Activated CD8-positive, alpha-beta memory T cell treated with anti-CD3 and anti-CD28 coated beads for 4 hours (primary cell): Measurements from ENCODE around the gene TRANK1.
"Not testable (repeated sequence)": the region's sequence is repeated elsewhere in the genome, so short reads cannot be mapped to it uniquely, and the experiment has no call there.

Experiments
- DNase-seq, 2 donors: peaks; one replicate each; pipeline ENCODE4 v3.0.0-alpha.2; 2020; ENCODE audit warnings: low read depth in 2 of 2

Gene TRANK1

DNA sequence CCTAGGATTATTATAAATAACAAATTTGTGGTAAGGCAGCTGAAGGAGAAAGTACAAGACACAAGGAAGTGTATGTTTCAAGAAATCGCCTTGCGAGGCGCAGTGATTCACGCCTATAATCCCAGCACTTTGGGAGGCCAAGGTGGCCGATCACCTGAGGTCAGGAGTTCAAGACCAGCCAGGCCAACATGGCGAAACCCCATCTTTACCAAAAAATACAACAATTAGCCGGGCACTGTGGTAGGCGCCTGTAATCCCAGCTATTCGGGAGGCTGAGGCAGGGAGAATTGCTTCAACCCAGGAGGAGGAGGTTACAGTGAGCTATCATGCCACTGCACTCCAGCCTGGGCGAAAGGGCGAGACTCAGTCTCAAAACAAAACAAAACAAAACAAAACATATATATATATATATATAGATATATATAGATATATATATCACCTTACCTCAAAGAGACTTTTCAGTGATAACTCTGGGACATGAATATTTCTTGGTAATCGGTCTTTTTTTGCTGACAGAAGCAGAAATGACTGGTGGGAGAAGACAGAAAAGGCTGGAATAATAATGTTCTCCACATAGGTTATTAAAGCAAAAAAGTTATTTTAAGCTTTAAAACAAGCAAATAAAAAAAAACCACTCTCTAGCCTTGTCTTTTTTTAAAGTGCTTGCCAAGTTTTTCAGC, 52.3 kb downstream of the TRANK1 start:
- DNase-seq, result no peak

DNA sequence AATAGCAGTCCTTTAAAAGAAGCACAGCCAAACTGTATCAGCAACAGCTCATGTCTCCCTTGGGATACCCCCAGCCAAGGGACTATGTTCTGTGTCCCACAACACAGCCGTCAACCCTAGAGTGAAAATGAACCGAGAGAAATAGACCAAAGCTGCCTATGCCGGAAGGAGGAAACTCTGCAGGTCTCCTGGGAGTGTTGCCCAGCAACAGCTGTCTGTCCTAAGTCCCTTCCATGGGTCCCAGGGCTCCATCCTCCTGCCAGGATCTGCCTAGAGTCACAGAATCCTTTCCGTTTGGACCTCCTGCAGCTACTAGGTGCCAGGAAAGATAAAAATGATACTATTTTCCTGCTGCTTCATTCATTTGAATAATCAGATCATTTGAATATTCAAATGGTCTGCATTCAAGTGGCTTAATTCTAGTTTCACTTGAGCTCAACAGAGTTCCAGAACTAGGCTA, 53.1 kb downstream of the TRANK1 start:
- DNase-seq, result no peak

DNA sequence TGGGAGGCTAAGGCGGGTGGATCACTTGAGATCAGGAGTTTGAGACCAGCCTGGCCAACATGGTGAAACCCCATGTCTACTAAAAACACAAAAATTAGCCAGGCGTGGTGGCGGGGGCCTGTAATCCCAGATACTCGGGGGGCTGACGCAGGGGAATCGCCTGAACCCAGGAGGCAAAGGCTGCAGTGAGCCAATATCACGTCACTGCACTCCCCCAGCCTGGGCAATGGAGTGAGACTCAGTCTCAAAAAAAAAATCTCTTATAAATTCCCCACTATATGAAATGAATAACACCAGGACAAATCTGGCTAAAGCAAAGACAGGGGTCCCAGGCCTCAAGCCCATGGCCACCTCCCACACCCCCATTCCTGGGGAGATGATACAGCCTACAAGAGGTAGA, 53.8 kb downstream of the TRANK1 start:
- DNase-seq, result not testable (repeated sequence)

DNA sequence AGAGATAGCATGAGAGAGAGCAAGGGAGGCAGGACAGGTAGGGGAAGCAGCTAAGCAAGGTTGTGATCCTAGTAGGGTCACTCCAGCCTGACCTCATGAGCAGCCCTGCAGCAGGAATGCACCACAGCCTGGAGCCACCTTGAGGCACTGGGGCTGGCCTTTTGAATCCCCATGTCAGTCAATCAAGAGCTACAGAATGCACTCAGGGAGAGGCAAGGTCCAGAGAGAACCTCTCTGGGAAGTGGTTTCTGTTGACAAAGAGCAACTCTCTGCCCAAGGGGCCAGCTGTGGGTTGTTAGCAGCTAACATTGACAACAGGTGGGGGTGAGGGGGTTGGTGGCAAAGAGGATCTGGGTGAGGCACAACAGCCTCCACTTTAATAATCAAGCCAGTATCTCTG, 54.6 kb downstream of the TRANK1 start:
- DNase-seq, result no peak

DNA sequence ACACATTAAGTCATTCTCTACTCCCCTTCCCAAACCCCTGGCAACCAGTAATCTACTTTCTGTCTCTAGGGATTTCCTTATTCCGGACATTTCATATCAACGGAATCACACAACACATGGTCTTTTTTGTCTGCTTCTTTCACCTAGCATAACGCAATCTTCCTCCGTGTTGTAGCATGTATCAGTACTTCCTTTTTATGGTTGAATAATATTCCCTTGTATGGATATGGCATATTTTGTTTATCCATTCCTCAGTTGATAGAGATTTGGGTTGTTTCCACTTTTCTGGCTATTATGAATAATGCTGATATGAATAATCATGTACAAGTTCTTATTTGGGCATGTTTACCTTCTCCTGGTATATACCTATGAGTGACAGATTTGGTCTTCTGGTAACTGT, 63.1 kb downstream of the TRANK1 start:
- no peak for DNase-seq

DNA sequence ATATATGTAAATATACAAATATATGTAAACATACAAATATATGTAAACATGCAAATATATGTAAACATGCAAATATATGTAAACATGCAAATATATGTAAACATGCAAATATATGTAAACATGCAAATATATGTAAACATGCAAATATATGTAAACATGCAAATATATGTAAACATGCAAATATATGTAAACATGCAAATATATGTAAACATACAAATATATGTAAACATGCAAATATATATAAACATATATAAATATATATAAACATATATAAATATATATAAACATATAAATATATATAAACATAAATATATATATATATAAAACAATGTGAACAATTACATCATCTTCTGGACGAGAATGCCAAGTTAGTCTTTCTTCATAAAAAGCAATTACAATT, 65.0 kb downstream of the TRANK1 start:
- not testable (repeated sequence) for DNase-seq

DNA sequence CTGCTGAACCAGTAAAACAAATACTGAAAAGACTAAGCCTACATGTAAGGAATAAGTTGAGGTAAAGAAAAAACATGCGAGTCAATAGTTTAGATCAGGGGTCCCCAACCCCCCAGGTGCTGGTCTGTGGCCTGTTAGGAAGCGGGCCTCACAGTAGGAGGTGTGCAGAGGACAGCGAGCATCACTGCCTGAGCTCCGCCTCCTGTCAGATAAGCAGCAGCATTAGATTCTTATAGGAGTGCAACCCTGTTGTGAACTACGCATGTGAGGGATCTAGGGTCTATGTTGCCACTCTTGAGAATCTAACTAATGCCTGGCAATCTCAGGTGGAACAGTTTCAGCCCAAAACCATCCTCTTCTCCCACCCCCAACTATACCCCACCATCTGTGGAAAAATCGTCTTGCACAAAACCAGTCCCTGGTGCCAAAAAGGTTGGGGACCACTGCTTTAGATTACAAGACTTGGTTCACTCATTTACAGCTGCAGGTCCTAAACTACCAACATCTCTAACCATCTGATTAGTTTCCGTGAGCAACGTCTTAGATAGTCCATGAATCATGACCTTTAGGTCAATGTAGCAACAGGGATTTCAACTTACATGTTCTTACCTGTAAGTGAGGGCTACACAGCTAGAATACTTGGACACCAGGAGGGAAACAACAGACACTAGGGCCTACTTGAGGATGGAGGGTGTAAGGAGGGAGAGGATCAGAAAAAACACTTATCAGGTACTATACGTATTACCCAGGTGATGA, 66.7 kb downstream of the TRANK1 start:
- DNase-seq, result no peak

DNA sequence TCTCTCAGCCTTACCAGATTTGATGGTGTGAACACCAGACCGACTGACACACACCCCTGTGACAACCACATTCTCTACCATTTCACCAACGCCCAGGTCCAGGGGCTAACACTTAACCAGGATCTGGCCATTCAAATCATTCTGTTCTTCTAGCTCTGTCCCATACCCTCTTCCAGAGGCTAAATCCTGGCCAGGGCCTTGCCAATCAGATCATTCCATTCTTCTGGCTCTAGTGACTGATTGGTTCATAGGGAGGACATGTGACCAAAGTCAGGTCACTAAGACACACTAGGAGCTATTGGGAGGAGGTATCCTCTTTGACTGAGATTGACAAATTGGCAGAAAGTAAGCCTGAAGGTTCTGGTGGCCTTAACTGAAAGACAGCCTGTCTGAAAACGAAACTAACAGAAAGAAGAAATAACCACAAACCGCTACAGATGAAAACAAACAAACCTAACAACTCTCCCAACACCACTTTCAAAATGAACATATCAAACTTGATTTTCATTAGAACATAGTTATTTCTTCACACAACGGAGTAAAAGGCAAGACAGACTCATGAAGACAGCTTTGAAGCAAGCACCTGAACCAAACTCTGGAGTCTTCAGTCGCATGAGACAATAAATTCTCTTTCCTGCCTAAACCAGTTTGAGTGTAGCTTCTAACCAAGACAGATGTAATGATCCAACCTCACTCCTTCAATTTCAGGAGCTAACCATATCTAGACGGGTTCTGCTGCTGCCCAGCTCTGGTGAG, 68.5 kb downstream of the TRANK1 start:
- peak in 1 of 2 donors; percentile 4 for DNase-seq

DNA sequence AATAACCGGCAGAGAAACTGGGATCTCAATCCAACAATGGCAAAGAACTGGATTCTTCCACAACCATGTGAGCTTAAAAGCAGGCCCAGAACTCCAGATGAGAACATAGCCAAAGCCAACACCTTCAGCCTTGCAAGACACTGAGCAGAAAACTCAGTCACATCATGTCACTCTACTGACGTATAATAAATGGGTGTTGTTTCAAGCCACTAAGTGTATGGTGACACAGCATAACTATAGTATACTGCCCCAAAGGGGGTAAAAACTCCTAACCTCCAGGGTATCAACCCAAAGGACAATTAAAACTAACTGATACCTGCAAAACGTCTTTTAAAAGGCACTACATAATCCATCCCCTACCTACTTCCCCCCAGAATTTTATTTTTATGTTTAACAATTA, 69.5 kb downstream of the TRANK1 start:
- DNase-seq, result no peak

DNA sequence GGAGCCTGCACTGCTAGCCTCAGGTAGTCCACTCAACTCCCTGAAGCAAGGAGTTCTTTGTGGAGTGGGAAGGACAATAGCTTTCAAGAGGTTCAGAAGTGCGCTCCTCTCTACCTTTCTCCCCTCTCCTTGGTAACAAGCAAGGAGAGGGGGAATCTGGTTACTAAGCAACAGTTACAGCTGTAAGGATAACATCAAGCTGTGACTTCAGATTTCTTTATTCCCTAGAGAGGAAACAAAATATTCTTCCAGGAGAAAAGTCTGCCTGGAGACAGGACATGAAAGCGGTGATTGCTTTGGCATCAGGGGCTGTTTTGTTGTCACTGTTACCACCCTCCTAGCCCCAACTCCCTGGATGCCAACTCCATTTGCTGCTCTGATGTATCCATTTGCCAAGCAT, 70.4 kb downstream of the TRANK1 start:
- DNase-seq, result no peak

DNA sequence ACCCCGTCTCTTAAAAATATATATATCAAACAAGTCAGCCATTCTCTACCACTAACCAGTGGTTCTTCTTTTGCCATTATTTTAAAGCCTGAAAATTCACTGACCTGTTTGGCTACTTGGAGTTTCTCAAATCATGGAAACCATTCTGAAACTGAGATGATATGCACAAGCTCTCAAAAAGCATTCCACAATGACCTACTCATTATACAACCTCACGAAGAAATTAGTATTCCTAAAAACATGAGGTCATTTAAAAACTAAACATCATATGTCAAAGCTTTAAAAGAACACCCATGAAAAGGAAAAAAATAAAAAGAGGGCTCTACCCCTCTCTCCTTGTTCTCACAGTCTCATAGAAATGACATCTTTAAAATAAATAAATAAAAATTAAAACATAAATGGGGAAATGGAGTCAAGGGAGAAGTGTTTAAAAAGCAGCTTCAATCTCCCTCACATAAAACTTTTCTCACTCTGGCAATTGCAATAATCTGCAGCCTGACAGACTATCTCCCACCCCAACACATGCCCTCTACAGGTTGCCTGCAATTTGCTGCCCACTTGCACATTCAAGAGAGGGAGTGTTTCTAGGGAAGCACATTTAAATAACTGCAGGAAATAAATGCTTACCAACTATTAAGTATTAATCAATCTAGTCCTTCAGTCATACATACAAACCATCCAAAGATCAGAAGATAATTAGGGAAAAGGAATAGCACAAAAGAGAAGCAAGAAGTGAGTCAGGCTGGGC, 73.3 kb downstream of the TRANK1 start:
- DNase-seq, result no peak

DNA sequence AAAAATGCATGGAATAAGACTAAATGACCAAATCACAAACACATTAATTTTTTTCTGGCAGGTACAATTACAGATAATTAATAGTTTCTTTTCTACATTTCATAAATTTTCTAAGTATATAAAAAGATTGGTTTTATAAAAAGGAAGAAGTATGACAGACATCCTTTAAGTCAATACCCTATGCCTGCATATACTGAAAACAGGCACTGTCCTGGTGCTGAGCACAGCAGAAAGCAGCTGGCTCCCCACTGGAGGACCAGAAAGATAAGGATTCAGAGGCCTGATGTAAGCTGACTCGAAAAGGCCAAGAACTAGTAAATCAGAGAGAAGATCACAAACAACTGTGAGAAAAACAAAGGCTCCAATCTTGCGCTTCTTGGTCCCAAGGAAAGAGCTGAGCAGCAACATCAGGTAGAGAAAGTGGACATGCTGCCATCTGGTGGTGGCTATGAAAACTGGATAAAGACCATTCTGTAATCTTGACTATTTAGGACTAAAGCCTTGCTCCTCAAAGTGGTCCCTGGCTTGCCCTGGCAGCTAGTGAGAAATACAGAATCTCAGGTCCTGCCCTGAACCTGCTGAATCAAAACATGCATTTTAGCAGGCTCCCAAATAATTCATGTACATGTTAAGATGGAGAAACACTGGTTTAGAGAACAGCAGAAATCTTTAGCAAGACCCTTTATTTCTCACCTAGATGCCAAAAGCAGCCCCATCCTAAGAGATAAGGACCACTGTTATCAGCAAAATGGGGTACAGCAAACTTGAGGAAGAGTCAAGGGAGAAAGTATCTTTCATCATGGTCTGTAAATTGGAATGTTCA, 76.0 kb downstream of the TRANK1 start:
- DNase-seq, result peak; percentile 6 to 21

DNA sequence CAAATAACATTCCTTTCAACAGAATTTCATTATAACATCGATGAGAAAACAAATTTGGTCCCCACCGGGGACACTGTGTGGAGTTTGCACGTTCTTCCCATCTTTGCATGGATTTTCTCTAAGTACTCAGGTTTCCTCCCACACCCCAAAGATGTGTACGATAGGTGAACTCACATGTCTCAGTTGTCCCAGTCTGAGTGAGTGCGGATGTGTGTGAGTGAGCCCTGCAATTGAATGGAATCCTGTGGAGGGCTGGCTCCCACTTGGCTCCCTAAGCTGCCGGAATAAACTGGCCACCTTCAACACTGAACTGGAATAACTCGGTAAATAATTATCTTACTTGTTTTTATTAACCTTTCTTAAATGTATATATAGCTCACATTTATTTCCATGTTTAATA, 77.0 kb downstream of the TRANK1 start:
- no peak for DNase-seq

DNA sequence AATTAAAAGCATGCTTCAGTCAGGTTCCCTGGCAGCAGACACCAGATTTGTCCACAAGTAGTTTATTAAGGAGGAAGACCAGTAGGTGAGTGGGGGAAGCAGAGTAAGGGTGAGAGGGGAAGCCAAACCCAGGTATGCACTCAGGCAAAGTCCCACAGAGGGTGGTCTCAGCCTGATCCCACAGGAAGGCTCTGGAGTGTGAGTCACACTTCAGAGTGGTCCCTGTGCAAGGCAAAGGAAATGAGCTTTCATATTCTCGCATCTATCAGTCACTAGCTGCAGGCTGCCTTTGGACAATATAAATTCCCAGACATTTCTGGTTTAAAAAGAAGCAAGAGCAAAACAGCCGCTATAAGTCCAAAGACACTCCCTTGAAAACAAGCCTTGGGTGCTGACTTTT, 78.5 kb downstream of the TRANK1 start:
- DNase-seq, result no peak

DNA sequence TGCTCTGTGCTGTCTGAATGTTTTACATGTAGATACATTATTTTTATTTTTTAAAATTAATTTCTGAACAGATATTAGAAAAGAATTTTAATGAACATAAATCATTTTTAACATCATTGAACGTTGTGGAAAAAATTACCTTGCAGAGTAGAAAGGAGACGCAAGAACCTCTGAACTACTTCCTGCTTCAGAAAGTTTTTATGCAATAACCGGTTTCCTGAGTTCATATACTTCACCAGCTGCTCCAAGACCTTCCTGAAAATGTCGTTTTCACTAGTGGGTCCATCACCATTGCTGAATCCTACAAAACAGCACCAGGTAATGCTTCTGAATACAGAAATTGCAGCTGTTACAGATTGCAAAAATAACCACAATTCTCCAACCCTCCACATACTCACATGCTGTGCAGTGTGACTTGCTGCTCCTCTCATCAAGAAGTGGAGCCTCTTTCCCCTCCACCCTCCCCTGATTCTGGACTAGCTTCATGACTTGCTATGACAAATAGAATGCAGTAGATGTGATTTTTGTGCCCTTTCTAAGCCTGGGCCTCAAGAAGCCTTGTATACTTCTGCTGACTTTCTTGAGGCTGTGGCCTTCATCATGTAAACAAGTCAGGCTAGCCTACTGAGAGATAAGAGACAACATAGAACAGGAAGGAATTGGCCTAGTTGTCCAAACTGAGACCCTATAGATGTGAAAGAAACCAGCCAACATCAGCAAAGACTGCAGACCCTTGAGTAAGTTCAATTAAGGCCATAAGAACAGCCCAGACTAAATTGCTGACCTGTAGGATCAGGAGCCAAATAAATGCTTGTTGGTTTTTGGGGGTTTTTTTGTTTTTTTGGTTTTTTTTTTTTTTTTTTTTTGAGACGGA, 80.4 kb downstream of the TRANK1 start:
- no peak for DNase-seq

DNA sequence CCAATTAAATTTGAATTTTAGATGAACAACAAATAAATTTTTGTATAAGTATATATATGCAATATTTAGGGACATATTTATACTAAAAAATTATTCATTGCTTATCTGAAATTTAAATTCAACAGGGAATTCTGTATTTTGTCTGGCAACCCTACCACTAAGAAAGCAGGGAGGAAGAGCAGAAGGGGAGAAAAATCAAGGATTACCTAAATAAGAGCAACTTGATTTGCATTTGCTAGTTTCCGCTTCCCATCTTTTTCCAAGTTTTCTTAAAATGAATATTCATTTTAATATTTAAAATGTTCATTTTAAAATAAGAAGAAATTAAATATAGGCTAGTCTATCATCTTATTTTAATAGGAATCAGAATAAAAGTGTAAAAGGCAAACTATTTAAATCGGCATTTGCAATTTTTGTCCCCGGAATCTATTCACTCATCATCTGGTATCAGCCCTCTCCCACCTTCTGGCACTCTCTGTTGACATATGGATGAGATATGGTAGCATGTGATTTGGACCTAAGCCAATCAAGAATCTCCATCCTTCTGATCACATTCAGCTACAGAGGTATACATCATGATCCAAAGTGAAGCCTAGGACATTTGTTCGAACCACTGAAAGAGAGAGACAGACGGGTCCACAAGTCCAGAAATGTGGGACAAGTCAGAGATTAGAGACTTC, 82.6 kb downstream of the TRANK1 start:
- DNase-seq, result no peak

DNA sequence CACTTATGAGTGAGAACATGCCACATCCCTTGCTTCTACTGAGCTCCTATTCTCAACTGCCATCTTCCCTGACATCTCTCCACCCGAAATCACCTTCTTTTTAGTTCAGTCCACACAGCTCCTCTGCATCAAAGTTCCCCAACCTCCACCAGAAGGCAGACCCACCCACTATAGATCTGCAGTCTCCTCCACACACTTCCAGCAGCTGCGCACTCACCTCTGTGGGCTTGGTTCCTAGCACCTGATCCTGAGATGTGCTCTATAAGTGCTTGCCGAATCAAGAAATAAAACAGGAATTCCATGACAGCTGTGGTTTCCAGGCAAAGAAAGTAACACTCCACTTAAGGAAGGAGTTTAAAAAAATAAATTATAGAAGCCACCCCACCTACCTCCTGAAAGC, 85.4 kb downstream of the TRANK1 start:
- no peak for DNase-seq

DNA sequence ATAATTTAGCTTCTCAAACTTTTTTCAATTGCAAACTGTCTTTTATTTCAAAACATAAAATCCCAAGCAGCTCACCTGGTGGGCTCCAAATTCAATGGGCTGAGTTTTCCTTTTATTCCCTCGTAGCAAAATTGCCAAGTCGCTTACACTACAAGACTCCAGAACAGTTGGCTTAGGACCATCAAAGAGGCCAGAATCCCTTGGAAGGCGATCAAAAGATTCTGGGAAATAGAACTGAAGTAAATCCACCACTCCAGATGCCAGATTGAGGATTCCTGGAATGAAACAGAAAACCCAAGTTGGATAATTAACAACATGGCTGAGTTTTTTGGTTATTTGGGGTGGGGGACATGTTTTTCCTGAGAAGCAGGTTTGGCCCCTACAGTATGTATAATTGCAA, 92.8 kb downstream of the TRANK1 start:
- DNase-seq, result no peak

DNA sequence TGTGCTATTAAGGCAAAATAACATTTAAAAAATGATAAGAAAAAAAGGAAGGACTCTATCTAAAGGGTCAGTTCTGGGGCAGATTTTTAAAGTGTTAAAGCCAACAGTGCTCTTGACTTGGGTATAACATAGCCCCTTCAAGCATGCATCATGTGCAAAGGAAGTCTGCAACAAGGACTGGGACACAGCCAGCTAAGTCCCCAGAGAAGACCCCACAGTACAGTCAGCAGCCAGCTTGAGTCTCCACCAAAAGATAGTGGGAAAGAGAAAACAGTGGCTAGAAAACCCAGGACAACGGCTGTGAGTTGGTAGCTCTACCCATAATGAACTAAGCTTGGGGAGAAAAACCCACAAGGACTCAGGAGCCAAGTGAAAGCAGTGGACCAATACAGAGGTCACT, 94.1 kb downstream of the TRANK1 start:
- DNase-seq, result no peak

DNA sequence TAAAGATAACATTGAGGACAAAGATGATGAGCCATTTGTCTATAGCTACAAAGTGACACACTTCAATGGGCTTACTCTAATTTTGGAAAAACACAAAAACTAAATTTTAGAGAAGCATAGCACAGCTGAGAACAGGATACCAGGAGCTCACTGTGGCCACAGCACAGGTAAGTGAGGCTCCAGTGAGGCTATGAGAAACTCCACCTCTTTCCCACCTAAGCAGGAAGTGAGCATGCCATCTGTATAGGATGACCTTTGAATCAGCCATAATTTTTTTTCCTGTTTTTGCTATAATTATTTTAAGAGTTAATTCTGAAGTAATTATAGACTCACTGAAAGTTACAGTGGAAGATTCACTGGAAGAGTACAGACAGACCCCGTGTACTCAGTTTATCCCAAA, 98.4 kb downstream of the TRANK1 start:
- no peak for DNase-seq
